Ramos (cell line): ENCODE measurements around the gene SMIM5.

ENCODE experiments used
- in situ Hi-C: fragments of 300-500 bp; cut with MboI; formaldehyde crosslinking; loops from one replicate; pipeline ENCODE4 v1.14.3; 2022; ENCODE audit warnings: low sequenced_read_pairs; ENCODE audit not compliant: unreplicated experiment

The SMIM5 gene

GRCh38 chr17:75601057-75601987 lies 31.9 kb upstream of the SMIM5 start:
- in situ Hi-C loops: loop anchor here (10.0 kb wide), 1 partner anchor 243 kb away; the partner anchor contains the start of gene UNC13D

- in situ Hi-C loops: loop anchor here (10.0 kb wide), 1 partner anchor 242 kb away; the partner anchor contains the start of gene UNC13D
These were observed 30.6 kb upstream of the SMIM5 start for GRCh38 chr17:75602644-75603043.

DNA sequence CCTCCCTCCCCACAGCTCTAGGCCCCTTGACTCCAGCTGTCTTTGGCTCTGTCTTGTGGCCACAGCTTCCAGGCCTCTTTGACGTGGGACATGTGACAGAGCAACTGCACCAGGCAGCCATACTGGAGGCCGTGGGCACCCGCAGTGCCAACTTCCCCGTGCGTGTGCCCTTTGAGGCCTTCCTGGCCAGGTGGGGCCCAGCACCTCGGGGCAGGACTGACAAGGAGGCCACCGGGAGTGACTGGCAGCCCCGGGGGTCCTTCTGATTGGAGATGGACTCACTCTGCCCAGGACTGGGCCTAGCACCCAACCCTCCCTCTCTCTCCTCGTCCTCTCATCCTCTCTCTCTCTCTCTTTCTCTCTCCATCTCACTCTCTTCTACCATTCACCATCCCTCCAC lies 30.1 kb upstream of the SMIM5 start:
- in situ Hi-C loops: loop anchor here (10.0 kb wide), 1 partner anchor 242 kb away; the partner anchor contains the start of gene UNC13D

- in situ Hi-C loops: loop anchor here (10.0 kb wide), 1 partner anchor 241 kb away; the partner anchor contains the start of gene UNC13D
These were observed 29.1 kb upstream of the SMIM5 start for GRCh38 chr17:75604034-75604695.

DNA sequence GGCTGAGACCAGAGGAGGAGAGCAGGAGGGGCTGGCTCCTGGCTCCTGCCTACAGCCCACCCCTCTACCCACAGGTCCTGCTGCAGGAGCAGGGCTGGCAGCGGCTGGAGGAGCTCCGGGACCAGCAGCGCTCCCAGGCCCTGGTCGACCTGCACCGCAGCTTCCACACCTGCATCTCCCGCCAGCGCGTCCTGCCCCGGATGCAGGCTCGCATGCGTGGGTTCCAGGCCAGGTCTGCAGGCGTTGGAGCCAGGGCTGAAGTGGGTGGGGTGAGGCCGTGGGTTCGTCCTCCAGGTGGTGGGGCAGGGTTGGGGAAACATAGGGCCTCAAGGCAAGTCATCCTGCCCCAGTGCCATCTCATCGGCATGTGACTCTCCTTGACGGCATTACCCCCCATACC lies 27.4 kb upstream of the SMIM5 start:
- in situ Hi-C loops: loop anchor here (10.0 kb wide), 1 partner anchor 239 kb away; the partner anchor contains the start of gene UNC13D

GRCh38 chr17:75607086-75607485 lies 26.1 kb upstream of the SMIM5 start:
- in situ Hi-C loops: loop anchor here (10.0 kb wide), 1 partner anchor 238 kb away; the partner anchor contains the start of gene UNC13D

- in situ Hi-C loops: loop anchor here (5.0 kb wide), 1 partner anchor 132 kb away; no protein-coding TSS in a partner anchor
These were observed 22.9 kb upstream of the SMIM5 start for GRCh38 chr17:75610103-75610984.

DNA sequence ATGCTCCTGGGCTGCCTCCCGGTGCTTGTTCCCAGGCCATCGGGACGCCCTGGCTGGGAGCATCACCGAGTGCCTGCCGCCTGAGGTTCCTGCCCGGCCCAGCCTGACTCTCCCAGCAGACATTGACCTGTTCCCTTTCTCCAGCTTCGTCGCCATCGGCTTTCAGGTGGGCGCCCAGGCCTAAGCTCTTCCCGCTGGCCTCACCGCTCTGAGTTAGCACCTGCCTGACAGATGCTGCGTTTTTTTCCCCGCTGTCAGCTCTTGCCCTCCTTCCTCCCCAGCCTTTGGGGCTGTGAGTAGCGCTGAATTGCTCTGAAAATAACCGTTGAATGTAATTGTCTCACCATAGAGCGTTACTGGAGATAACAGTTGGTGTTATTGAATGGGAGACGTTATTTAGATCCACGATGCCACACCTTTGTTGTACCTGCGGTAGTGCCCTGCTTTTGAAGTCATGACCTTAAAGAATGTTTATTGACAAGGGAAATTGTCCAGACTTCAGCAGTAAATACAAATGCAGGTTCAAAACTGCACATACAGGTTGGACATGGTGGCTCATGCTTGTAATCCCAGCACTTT lies 21.3 kb upstream of the SMIM5 start:
- in situ Hi-C loops: loop anchor here (5.0 kb wide), 1 partner anchor 130 kb away; no protein-coding TSS in a partner anchor

GRCh38 chr17:75612906-75613626 lies 20.2 kb upstream of the SMIM5 start:
- in situ Hi-C loops: loop anchor here (5.0 kb wide), 1 partner anchor 129 kb away; no protein-coding TSS in a partner anchor

DNA sequence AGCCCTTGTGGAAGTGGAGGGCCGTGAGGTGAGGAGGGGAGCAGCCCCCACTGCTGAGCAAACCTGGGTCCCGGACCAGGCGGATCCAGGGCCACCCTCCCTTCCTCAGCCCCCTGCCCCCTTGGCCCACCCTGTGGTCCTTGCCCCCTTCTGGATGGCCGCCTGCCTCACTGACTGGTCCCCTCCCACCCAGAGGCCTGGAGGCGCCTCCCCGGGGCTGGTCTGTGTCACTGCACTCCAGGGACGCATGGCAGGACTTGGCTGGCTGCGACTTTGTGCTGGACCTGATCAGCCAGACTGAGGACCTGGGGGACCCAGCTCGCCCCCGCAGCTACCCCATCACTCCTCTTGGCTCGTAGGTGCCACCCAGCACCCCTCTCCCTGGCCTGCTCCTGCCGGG lies 19.2 kb upstream of the SMIM5 start:
- in situ Hi-C loops: loop anchor here (5.0 kb wide), 1 partner anchor 128 kb away; no protein-coding TSS in a partner anchor

DNA sequence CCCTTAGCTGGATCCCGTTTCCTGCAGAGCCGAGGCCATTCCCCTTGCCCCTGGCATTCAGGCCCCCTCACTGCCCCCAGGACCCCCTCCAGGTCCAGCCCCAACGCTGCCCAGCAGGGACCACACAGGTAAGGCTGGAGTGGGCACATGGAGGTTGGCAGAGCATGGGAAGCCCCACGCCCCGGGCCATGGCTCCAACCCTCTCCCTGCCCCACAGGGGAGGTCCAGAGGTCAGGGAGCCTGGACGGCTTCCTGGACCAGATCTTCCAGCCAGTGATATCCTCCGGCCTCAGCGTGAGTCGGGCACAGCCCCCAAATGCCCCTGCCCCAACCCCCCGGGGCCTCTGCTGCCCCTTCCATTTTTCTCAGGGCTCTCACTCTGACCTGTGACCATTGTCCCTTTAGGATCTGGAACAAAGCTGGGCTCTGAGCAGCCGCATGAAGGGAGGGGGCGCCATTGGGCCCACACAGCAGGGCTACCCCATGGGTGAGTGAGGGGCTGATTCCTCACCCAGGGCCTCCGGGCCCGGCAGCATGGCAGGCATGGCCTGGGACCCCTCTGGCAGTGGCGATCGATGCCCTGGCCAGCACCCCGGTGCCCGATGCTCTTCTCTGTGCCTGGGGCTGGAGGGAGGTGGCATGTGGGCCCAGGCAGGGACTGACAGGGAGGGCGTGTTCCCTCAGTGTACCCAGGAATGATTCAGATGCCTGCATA lies 18.5 kb upstream of the SMIM5 start:
- in situ Hi-C loops: loop anchor here (5.0 kb wide), 1 partner anchor 128 kb away; no protein-coding TSS in a partner anchor

DNA sequence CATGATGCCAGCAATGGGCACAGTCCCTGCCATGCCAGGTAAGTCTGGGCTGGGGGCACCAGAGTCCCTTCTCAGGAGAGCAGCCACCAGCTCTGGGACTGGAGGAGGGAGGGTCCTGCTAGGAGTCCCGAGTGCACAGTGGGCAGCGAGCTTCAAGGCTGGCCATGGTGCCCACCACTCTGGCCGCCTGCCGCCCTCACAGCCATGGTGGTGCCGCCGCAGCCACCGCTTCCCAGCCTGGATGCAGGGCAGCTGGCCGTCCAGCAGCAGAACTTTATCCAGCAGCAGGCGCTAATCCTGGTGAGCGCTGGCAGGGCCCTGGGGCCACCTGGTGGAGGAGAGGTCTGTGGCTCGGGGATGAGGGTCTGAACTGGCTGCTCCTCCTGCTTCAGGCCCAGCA lies 17.9 kb upstream of the SMIM5 start:
- in situ Hi-C loops: no loop called here

GRCh38 chr17:75616521-75617122 lies 16.6 kb upstream of the SMIM5 start:
- in situ Hi-C loops: no loop called here

DNA sequence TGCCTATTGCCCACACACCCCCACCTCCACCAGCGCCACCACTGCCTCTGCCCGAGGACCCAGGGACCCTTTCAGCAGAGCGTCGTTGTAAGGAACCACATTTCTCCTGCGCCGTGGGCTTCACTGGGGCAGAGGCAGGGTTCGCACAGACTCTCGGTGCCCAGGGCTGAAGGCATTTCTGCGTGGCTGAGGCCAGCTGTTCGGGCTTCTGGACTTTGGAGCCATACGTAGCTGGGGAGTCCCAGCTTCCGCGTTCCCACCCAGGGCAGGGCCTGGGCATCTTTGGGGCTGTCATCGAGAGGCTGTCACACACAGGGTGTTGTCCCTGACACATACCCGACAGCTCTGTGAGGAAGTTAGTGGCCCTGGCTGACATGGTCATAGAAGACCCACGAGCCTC lies 16.0 kb upstream of the SMIM5 start:
- in situ Hi-C loops: no loop called here

GRCh38 chr17:75617675-75618074 lies 15.6 kb upstream of the SMIM5 start:
- in situ Hi-C loops: no loop called here

DNA sequence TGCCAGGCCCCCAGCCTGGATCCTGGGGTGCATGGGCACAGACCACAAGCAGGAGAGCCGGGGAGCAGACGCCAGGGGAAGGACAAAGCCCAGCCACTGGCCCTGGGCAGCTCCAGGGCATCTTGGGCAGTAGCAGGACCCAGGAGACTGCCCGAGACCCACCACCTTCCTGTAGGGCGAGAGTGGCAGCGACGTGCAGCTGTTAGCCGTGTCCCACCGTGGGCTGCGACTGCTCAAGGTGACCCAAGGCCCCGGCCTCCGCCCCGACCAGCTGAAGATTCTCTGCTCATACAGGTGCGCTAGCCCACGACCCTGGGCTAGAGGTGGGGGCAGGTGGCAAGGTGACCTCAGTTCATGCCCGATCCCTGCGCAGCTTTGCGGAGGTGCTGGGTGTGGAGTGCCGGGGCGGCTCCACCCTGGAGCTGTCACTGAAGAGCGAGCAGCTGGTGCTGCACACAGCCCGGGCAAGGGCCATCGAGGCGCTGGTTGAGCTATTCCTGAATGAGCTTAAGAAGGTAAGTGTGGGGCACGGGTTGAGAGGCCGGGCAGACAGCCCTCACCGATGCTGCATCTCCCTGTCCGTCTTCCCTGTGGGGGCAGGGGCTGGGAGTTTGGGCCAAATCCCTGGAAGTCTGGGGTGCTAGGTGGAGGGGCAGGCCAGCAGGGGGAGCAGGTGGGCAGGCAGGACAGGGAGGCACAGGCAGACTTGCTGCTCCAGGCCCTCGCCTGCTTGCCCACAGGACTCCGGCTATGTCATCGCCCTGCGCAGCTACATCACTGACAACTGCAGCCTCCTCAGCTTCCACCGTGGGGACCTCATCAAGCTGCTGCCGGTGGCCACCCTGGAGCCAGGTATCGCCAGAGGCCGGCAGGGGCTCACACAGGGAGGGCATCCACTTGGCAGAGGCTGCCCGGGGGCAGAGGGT lies 13.5 kb upstream of the SMIM5 start:
- in situ Hi-C loops: no loop called here

- in situ Hi-C loops: no loop called here
These were observed 11.7 kb upstream of the SMIM5 start for GRCh38 chr17:75621489-75621888.
